GM12801 (cell line): ENCODE data around the gene EXOC6.

ENCODE experiments used
- CTCF ChIP-seq: IDR thresholded peaks from one replicate; pipeline ENCODE4 v1.5.1; 2011; ENCODE audit warnings: control low read depth; ENCODE audit not compliant: insufficient read length; ENCODE audit errors: extremely low read depth

EXOC6 gene

DNA sequence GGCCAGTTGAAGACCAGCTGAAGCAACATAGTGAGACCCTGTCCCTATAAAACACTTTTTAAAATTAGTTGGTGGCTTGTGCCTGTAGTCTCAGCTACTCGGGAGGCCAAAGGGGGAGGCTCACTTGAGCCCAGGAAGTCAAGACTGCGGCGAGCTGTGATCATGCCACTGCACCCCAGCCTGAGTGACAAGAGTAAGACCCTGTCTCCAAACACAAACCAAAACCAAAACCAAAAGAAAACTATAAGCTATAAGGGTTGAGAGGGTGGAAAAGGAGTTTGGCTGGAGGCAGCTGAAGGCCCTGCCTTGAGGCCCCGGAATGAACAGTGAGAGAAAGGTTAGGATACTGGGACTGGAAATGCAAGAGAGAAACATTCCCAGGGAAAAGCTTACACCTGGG is 10.9 kb upstream of the EXOC6 start:
- TF ChIP-seq CTCF, result no peak

GRCh38 chr10:92839191-92840085 is 8.9 kb upstream of the EXOC6 start:
- no peak for TF ChIP-seq CTCF

- TF ChIP-seq CTCF, result no peak
These were observed 3.6 kb upstream of the EXOC6 start for GRCh38 chr10:92844746-92845145.

- TF ChIP-seq CTCF, result no peak
These were observed 2.4 kb upstream of the EXOC6 start for GRCh38 chr10:92845921-92846320.

- TF ChIP-seq CTCF, result no peak
These were observed 2.0 kb upstream of the EXOC6 start for GRCh38 chr10:92846344-92846743.

GRCh38 chr10:92846854-92847201 is 1.5 kb upstream of the EXOC6 start:
- no peak for TF ChIP-seq CTCF

DNA sequence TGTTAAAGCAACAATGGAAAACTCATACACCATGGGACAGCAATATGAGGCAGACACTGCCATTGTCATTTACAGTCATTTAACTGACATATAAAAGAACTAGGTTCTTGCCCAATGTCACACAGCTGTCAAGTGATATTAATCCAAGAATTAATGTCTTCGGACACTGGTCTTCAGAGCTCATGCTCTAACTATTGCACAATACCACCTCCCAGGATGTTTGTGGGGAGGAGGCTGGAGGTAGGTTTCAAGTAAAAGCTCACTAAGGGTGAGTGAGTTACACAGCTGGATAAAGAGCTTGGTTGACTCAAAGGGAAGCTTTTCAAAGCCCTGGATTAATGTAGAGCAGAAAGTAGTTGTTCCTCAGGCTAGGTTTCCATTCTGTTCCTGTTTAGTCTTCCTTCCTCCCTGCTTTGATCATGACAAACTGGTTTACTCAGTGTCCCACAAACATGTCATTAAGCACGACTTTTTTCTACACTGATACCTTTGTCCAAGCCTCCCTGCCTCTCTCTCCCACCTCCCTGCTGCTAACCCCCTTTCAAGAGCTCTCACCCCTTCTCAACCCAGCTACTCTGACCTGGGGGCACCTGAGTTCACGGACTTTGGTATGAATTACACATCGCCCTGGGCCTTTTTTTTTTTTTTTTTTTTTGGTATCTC is 987 bp upstream of the EXOC6 start:
- TF ChIP-seq CTCF, result no peak
